ENCODE results near the gene TTC21A.

DNA sequence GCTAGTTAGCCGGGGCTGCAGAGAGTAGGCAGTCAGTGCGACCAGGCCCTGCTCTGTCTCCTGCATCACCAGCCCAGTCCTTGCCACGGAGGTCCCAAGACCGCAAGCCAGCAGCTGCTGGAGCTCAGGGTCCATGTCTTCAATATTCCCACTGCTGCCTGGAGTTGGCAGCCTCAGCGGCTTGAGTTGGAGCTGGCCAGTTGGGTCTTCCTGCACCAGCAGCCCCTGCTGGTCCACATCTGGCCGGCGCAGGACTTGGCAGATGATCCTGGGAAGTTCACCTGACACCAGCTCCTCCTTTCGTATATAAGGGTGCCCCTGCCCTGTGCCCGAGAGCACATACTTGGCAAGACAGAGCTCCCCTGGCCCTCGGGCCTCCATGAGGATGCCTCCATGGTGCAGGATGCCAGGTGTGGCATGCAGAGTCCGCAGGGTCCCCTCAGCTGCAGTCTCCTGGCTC lies 79.2 kb downstream of the TTC21A start:
- no peak for TF ChIP-seq POLR2A (IDR thresholded peaks at IDR 0.05)
- TF ChIP-seq, protein P1, sequence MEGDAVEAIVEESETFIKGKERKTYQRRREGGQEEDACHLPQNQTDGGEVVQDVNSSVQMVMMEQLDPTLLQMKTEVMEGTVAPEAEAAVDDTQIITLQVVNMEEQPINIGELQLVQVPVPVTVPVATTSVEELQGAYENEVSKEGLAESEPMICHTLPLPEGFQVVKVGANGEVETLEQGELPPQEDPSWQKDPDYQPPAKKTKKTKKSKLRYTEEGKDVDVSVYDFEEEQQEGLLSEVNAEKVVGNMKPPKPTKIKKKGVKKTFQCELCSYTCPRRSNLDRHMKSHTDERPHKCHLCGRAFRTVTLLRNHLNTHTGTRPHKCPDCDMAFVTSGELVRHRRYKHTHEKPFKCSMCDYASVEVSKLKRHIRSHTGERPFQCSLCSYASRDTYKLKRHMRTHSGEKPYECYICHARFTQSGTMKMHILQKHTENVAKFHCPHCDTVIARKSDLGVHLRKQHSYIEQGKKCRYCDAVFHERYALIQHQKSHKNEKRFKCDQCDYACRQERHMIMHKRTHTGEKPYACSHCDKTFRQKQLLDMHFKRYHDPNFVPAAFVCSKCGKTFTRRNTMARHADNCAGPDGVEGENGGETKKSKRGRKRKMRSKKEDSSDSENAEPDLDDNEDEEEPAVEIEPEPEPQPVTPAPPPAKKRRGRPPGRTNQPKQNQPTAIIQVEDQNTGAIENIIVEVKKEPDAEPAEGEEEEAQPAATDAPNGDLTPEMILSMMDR (IDR thresholded peaks at IDR 0.05) = no peak
